D721Med (cell line): ENCODE results near the gene RELL1.

Experiments
- DNase-seq: peaks from one replicate; pipeline ENCODE4 v3.0.0; 2011; ENCODE audit warnings: low spot score; ENCODE audit not compliant: insufficient read length
- FAIRE-seq: peaks from 2 replicates; lab custom pipeline; 2011; peaks lifted over from hg19 to GRCh38; lab: Jason Lieb, UNC
- TF ChIP-seq, protein P1 (sequence below): IDR thresholded peaks from 2 replicates; pipeline ENCODE4 v1.5.1; 2012; ENCODE audit warnings: mild to moderate bottlenecking, control low read depth; ENCODE audit not compliant: insufficient read depth; ENCODE audit errors: missing control alignments

RELL1 gene, protein sequence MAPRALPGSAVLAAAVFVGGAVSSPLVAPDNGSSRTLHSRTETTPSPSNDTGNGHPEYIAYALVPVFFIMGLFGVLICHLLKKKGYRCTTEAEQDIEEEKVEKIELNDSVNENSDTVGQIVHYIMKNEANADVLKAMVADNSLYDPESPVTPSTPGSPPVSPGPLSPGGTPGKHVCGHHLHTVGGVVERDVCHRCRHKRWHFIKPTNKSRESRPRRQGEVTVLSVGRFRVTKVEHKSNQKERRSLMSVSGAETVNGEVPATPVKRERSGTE

GRCh38 chr4:37686373-37687193, at the start of gene RELL1:
Gene RELL1, minus strand, starts transcription at chr4:37686376. Its CDS starts 89 bp downstream, at chr4:37686287.
- no peak for FAIRE-seq
- TF ChIP-seq, protein P1, sequence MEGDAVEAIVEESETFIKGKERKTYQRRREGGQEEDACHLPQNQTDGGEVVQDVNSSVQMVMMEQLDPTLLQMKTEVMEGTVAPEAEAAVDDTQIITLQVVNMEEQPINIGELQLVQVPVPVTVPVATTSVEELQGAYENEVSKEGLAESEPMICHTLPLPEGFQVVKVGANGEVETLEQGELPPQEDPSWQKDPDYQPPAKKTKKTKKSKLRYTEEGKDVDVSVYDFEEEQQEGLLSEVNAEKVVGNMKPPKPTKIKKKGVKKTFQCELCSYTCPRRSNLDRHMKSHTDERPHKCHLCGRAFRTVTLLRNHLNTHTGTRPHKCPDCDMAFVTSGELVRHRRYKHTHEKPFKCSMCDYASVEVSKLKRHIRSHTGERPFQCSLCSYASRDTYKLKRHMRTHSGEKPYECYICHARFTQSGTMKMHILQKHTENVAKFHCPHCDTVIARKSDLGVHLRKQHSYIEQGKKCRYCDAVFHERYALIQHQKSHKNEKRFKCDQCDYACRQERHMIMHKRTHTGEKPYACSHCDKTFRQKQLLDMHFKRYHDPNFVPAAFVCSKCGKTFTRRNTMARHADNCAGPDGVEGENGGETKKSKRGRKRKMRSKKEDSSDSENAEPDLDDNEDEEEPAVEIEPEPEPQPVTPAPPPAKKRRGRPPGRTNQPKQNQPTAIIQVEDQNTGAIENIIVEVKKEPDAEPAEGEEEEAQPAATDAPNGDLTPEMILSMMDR = no peak
- DNase-seq = peak; percentile 75

- FAIRE-seq (no peak), DNase-seq (no peak)
- TF ChIP-seq, protein P1 = no peak
Observed at GRCh38 chr4:37735578-37735977, 49.4 kb upstream of the RELL1 start.

DNA sequence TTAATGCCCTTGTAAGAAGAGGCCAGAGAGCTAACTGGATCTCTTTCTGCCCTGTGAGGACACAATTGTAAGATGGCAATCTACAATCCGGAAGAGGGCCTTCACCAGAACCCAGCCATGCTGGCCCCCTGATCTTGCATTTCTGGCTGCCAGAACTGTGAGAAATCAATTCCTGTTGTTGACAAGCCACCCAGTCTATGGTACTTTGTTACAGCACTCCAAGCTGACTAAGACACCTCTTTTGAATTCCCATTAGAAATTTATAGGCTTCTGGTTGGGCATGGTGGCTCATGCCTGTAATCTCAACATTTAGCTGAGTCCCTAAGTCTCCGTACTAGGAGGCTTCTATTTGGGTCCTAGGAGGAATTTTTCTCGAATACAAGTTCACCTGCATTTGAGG, 48.8 kb upstream of the RELL1 start:
- TF ChIP-seq, protein P1 = no peak

DNA sequence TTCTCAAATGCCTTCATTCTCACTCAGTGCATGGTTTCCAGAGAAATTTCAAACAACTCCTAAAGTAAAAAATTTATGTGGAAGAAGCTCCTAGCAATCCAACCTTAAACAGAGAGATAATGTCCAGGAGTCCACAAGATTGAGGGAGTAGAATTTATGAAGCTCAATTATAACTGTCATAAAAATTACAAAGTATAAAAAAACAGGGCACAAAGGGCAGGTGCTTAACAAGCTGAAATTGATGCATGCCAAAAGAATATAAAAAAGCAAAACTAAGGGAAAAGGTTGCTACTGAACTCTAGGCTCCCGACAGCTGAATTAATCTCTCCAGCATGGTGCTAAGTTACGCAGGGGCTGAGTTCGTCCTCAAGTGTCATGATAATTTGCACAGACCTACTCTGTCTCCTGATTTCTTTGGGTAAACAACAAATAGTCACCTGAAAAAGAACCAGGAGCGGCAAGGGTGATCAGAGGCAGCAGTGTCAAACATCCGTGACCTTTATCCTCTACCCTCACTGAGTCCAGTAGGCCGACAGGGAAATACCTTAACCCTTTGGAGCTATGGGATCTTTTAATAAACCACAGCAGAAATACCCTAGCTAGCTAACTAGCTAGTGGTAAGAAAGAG, 47.2 kb upstream of the RELL1 start:
- TF ChIP-seq, protein P1 = no peak
- DNase-seq (no peak), FAIRE-seq (no peak)

More for the DNA sequence above, 48.8 kb upstream of the RELL1 start:
- no peak for DNase-seq
- FAIRE-seq = no peak

DNA sequence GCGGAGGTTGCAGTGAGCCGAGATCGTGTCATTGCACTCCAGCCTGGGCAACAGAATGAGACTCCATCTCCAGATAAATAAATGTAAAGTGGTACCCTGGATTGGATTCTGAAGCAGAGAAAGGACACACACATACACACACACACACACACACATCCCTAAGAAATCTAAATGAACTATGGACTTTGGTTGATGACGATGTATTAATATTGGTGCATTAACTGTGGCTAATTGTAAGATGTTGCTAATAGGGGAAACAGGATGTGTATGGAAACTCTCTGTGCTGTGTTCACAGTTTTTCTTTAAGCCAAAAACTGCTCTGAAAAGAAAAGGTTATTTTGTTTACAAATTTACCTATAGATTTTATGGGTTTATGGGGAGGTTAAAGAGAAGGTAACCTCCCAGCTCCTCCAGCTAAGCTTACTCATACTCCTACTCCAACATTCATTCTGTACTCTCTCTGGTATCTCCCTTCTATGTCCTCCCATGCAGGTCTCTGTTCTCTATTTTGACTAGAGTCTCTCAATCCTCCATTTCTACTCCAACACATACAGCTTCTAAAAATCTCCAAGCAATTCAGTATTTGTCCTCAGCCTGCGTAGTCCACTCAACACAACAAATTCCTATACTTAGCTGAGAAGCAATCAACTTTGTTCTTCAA, 46.5 kb upstream of the RELL1 start:
- TF ChIP-seq, protein P1 = no peak
- DNase-seq (no peak), FAIRE-seq (no peak)

DNA sequence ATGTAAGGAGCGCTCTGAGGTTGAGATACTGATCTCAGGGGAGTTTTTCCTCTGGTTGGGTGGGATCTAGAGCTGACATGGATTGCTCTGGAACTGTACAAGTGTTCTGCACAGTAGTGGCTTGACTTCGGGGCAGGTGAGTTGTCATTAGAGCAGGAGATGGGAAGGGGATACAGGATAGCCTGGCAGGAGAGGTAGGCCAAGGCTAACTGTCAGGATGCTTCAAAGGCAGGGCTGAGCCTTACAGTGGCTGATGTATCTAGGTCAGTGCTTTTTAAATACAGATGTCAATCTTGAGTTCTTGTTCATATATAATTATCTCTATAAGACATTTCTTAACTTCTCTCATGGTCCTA, 43.5 kb upstream of the RELL1 start:
- DNase-seq (no peak), FAIRE-seq (no peak)
- TF ChIP-seq, protein P1 = no peak
